HG02884 (cell line): Measurements from ENCODE around the gene PTGER4.

Experiments used
- ATAC-seq: cut with Tn5 transposase; IDR thresholded peaks from one replicate; pipeline ENCODE4 v1.9.1; 2021; ENCODE audit warnings: mild to moderate bottlenecking, moderate library complexity; ENCODE audit not compliant: unreplicated experiment

Gene PTGER4

DNA sequence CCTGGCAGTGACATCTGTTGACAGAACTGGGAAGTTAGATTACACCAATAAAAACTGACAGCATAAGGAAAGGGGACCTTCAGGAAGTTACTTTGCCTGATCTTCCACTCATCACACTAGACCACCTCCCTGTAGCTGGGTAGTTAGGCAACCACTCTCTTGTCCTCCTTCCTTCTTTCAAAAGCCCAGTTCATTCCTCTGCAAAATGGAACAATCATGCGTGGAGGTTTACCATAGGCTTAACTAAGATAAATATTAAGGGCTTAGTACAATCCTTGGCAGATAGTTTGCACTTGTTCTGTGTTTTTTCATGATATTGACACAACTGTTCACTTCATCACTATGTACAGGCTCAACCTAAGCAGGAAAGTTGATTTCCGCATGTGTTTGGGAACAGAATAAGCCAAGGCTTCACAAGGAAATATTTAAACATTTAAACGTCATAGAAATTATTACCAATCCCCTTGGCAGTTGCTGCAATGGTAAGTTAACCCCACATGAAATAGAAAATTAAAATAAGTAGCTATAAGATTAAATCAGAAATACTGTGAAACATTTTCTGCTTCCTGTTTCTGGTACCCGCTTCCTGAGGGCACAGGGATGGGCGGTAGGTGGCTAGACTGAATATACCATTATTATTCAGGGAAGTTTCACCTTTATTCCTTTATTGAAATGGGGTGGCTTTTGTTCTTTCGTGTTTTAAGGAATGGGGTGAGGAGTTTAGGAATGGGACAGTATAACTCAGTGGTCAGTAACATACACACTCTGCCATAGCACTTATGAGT is 9.9 kb upstream of the PTGER4 start:
- ATAC-seq = no peak

DNA sequence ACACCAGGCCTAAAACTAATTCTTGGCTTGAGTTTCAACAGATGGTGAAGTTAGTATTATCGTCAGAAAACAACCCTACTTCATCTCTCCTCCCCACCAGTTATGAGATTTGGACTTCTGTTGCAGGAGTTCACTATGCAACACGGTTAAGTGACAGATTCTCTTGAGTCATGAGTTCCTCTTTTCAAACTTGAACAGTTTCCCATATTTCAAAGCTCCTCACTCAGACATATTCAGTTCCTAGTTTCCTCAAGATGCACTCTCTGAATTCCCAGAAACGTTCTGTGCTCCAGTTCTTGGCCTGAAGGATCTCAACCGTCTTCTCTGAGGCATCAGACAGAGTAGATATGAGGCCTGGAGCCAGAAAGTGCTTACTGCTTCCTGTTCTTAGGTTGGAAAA is 7.3 kb upstream of the PTGER4 start:
- ATAC-seq = no peak

DNA sequence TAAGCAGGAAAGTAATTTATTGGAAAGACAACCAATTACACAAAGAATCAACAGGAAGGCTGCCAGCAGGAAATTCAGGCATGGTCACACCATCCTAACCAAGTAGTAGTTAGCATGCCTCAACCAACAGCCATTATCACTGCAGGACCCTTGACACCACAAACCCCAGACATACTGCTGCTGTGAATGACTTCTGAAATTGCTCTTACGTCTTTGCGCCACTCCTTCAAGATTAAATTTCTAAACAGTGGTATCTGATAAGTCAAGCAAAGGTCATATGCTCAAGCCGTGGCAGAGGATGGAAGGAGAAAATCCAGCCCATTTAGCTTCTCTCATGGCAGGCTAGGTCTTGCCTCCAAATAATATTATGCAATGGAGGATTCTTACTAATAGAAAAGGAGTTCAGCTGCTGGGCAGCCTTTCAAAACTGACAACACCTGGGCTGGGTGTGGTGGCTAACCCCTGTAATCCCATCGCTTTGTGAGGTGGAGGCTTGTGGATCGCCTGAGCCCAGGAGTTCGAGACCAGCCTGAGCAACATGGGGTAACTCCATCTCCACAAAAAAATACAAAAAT is 5.0 kb upstream of the PTGER4 start:
- ATAC-seq = no peak

DNA sequence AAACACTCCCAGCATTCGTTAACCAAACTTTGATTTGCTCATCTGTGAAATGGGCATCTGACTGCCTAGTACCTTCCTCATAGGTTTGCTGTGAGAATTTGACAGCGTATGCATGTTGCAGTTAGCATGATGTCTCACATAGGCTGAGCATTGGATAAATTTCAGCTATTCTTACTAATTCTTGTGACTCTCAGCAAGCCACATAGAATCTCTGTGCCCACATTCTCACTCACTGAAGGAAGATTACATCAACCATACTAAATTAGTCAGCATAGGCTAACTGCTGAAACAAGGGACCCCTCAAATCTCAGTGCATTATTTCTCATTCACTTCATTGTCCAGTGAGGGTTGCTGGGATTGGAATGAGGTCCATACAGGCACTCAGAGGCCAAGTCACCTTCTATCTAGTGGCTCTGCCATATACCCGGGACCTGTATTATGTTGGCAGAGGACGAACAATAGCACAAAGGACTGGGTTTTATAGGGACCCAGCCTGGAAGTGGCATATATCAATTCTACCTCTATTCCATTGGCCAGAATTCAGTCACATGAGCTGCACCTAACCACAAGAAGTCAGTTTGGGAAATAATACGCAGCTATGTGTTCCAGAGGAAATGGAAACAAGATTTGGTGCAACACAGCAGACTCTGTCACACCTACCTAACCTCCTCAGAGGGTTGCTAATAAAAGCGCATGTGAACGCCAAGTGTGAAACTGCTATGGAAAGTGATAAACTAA is 4.2 kb upstream of the PTGER4 start:
- ATAC-seq = no peak

DNA sequence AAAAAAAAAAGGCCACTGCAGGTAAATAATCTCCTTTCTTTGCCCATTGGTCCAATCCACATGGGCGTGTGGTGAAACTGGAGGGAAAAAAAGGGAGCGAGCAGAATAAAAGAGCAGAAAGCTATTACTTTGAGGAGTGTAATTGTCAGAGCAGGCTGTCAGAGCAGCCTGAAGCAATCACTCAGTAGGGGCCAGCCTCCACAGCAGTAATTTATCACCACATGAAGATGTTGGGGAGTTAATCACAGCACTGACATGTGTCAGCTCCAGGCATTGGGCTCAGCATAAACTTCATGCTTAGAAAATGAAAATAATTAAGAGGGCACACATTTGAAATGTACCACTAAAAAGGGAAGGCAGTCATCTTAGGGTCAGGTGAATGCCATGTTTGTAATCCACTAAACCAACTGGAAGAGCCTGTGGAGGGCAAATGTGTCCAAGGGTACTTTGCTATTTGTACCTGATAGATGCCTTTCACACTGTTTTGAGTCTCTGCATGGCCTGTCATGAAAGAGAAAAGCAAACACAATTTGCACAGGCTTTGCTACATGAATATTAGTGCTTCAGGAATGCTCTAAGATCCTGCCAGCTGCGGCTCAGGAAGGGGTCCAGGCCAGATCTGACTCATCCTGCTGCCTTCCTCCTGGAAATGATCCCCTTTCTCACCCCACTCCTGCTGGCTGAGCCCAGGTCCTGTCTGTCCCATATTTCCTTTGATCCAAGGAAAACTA is 2.9 kb upstream of the PTGER4 start:
- no peak for ATAC-seq

DNA sequence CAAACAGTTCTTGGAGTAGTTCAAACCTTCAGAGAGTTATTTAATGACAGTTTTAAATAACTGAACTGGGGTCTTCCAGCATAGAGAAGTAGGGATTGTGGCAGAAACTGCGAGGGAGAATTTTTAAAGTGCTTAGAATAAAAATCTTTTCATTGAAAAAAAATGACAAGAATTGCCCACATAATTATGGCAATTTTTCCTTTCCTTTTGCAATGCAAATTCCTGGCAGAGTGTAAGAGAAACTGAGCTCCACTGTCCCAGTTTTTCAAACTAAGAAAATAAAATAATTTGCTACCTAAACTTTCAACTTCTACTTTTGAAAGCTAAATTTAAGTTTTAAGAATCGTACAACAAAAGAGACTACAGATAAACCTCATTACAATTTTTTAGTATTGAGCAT is 2.3 kb upstream of the PTGER4 start:
- ATAC-seq = no peak

DNA sequence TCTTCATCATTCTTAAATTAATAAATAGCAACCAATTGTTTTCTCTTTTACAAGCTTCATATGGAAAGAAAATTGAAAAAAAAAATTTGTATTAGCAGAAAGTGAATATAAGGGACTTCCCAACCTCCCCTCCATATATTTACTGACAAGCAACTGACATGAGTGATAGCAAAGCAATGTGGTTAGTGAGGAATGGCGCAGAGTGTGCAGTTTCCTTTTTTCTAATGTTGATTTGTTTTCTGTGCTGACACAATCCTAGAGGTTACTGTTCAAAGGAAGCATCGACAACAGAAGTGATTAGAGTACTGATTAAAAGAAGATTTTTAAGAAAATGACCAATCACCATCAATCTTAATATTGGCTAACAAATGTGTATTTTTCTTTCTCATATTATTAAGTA is 1.7 kb upstream of the PTGER4 start:
- ATAC-seq = no peak

DNA sequence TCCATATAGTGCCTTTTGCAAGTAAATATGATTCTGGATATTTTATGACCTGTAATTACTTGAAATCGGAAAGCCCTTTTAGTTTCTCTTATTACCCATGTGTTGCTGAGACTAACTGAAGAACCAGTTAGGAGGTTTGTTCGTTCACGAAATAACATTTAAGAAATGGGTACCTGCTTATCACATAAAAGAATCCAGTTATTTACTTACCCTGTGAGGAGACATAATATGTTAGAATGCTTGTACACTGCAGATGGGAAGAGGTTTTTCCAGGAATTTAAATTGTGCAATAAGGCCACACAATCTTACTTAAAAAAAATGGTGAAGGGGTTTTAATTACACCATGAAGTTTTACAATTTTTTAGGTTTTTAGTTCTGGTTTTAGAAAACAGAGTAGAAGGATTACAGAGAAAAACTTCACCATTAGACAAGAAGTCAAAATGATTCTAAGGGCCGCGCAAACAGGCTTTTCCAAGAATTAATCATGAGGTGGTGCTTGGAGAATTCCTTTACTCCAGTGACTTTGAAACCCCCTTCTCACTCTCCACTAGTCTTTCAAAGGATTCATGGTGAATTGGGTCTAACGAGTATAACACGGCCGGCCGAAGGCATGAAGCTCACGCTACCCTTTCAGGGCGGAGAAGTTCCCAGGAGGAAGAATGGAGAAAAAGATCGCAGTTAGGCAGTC is 1.1 kb upstream of the PTGER4 start:
- ATAC-seq = no peak

DNA sequence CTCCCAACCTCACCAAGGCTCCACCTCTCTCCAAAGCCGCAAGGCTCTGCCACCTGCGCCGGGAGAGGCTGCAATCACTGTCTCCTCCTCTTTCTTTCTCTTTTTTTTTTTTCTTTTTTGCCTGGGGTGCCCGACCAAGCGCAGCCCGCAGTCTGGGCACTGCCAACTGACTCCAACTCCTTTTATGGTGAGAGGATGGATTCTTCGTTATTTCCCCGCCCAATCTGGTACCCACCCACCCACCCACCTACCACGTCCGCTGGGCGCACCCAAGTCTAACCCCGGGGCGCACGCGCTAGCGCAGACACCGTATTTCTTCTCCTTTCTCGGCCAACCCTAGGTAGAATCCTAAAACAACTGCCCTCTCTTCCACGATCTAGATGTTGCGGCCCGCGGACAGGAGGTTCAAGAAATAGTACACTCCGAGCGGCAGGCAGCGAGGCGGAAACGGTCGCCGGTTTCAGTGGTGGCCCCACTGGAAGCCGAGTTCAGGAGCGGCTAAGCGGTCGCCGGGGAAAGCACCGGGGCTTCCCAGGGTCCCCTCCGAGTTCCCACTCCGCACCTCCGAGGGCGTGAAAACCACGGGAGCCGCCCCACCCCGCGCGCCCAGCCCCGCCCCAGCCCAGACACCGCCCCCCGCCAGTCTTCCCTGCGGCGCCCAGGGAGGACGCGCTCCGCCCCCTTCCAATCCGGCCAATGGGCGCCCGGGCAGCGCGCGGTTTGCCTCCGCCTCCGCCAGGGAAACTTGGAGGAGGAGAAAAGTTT is 385 bp upstream of the PTGER4 start:
- peak; percentile 59 for ATAC-seq

DNA sequence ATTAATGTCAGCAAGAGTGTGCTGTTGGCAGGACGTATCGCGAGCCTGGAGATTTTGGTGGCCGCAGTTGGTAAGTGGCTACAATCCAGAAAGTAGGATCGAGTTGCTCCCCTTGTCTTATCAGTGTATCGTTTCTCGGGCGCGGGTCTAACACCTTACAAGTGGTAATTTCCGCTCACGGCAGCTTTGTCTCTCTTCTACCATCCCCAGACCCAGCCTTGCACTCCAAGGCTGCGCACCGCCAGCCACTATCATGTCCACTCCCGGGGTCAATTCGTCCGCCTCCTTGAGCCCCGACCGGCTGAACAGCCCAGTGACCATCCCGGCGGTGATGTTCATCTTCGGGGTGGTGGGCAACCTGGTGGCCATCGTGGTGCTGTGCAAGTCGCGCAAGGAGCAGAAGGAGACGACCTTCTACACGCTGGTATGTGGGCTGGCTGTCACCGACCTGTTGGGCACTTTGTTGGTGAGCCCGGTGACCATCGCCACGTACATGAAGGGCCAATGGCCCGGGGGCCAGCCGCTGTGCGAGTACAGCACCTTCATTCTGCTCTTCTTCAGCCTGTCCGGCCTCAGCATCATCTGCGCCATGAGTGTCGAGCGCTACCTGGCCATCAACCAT is 1.1 kb downstream of the PTGER4 start:
- ATAC-seq = no peak

DNA sequence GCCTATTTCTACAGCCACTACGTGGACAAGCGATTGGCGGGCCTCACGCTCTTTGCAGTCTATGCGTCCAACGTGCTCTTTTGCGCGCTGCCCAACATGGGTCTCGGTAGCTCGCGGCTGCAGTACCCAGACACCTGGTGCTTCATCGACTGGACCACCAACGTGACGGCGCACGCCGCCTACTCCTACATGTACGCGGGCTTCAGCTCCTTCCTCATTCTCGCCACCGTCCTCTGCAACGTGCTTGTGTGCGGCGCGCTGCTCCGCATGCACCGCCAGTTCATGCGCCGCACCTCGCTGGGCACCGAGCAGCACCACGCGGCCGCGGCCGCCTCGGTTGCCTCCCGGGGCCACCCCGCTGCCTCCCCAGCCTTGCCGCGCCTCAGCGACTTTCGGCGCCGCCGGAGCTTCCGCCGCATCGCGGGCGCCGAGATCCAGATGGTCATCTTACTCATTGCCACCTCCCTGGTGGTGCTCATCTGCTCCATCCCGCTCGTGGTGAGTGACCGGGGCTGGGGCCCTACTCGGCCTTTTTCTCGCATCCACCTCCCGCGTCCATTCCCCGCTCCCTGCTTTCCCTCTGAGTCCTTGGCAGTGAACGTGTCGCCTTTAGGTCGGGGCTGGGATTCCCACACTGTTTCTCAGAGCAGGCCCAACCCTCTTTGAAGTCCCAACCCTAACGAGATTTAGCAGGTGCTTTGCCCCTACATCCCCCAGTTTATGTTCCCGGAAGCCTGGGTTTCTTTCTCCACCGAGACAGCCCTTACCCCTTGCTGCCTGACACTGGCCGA is 1.8 kb downstream of the PTGER4 start:
- no peak for ATAC-seq

DNA sequence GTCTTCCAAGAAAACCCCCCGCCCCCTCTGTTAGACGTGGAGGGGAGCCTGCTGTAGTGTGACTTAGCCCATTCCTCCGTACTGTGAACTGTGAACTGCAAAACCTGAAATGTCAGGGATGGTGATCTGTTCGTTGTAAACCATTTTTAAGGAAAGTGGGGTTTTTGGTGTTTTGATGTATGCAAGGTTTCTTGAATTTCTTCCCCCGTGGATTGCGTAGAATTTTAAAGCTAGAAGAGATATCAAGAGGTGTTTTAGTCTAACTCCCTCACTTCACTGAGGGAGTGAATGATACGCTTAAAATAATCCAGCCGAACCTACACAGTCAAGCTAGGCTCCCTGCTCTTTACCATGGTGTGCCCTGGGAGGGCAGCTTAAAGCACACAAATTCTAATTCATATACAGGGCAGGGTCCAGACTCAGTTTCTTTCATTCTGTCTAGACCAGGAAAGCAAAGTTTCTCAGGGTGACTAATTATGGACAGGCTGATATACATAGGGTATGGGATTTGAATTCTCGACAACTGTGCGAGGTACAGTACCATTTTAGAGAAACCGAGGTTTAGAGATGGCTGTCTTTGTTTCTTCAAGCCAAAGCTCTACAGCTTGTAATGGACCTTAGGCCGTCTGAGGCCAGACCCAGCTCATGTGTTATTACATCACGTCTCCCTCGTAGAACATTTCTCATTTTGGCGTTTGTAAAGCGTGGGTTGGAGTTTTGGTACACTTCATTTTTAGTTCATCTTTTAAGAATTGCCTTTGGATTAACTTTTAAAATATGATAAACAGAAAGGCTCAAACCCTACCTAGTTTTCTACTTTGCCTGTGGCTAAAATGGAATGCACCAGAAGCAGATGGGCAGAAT is 2.7 kb downstream of the PTGER4 start:
- ATAC-seq = no peak

DNA sequence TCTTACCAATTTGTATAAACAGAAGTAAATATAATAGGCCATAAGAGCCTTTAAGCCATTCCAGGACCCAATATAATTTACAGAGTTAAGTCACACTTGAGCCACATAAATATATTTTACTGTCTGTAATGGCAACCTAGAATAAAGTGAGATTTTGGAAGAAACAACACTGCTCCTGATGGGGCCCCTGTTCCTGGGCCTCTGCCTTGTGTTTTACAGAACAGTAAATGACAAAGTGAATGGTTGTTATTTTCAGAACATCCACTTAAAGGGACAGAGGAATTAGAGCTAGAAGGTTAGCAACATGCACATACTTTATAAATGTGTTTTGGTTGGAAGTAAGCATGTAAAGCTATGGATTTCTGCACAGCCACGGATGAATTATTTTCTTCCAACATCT is 3.6 kb downstream of the PTGER4 start:
- ATAC-seq = no peak

DNA sequence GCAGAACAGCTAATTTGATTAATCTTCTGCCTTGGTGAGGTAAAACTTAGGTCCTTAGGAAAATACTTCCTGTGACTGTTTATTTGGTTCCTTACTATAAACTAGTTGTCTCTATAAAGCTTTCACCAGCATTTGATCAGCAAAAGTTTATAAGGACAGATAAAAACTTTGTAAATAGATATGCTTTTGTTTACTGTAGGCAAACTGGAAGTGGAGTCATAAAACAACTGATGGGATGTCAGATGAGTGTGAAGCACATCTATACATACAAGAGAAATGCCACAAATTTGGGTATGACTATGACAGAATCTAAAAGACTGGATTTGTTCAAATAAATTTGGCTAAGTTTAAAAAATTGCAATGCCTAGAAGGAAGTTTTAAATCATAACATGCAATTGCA is 5.5 kb downstream of the PTGER4 start:
- ATAC-seq = no peak

DNA sequence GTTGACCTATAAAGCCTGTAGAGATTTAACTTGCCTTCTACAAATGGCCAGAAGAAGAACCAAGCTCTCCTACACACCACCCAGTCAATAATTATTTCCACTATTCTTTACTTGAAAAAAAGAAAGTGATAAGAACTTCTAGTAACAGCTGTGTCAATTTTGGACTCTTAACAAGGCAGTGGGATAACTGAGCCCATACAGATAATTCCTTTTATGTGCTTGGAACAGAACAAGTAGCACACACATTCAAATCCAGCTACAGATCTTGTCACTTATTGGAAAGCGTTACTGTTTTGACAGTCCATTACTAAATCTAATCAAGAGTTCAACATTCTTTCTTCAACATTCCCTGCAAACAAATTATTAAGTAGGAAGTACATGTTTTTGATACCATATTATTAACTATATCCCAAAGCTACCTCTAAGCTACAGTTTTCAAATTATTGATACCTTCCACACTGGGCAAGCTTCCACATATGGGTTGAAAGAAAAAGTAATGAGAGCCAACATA is 6.3 kb downstream of the PTGER4 start:
- no peak for ATAC-seq

DNA sequence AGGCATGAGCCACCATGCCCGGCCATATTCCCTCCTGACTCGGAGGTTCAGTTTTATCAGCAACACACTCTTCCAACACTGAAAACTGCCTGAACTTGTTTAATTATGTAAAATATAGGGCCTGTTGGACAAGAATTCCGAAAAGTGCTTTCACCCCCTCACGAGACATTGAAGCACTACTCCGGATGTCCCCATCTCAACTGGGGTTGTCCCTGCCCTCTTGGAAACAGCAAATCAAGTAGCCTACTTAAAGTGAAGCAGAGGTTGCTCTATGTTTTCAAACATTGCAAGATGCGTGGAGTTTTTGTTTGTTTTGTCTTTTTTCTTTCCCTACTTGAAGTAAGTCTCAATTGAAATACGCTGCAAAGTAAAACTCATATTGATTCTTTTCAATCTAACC is 7.6 kb downstream of the PTGER4 start:
- ATAC-seq = no peak

DNA sequence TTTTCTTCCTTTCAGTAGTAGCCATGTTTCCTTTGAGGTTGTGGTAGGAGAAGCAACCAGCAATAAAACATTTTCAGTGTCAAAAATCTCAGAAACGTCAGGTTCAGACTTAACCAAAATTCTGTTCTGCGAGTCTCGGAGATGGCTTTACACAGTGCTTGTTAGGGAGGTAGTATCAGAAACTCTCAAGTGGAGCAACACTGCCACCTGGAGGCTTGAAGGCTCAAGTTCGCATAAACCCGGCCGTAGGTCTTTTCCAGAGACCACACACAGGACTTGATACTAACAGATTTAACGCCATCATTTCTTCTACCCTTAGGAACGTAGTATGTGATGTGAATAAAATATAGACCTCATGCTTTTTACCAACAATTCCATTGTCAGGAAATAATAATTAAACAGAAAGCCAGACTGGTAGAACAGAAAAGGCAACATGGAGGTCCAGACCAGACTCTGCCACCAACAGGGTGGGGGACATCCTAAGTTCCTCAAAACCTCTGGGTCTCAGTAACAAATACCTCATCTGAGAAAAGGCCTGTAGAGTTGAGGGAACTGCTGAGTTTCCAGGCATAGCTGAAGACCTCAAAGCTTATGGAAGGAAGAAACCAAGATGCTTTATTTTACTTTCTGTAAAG is 8.5 kb downstream of the PTGER4 start:
- ATAC-seq = peak; percentile 83
